Neural progenitor cell (in vitro differentiated cells): Measurements from ENCODE around the gene TBX6. TPM values are rescaled to one million over a fixed set of nuclear protein-coding genes. Genes with fewer than 3 reads are reported as not detected.

Experiments used
- DNase-seq: peaks from one replicate; pipeline ENCODE4 v3.0.0-alpha.2; 2016; ENCODE audit warnings: low spot score
- H2AFZ ChIP-seq: fragments of 200-600 bp; sonication (generic); replicated peaks from 2 replicates; pipeline ENCODE4 v1.6.1; 2016; ENCODE audit warnings: antibody characterized with exemption
- H3F3A ChIP-seq: fragments of 200-600 bp; sonication (generic); 2 replicates; pipeline ENCODE4 v1.6.1; 2016; ENCODE audit warnings: antibody characterized with exemption, low read depth
- H3K27ac ChIP-seq: fragments of 200-600 bp; sonication (generic); 2 replicates; pipeline ENCODE4 v1.5.1; 2016; ENCODE audit warnings: mild to moderate bottlenecking
- H3K27me3 ChIP-seq: fragments of 200-600 bp; sonication (generic); 2 replicates; pipeline ENCODE4 v1.6.1; 2016; ENCODE audit warnings: mild to moderate bottlenecking, moderate library complexity
- H3K36me3 ChIP-seq: fragments of 200-600 bp; sonication (generic); 2 replicates; pipeline ENCODE4 v1.5.1; 2016
- H3K4me1 ChIP-seq: fragments of 200-600 bp; sonication (generic); 2 replicates; pipeline ENCODE4 v1.6.1; 2016; ENCODE audit warnings: mixed run types
- H3K4me2 ChIP-seq: fragments of 200-600 bp; sonication (generic); 2 replicates; pipeline ENCODE4 v1.6.1; 2016
- H3K4me3 ChIP-seq: fragments of 200-600 bp; sonication (generic); 2 replicates; pipeline ENCODE4 v1.5.1; 2016
- H3K79me2 ChIP-seq: fragments of 200-600 bp; sonication (generic); 2 replicates; pipeline ENCODE4 v1.6.1; 2016; ENCODE audit warnings: low read depth
- H3K9ac ChIP-seq: fragments of 200-600 bp; sonication (generic); 2 replicates; pipeline ENCODE4 v1.6.1; 2016
- H3K9me3 ChIP-seq: fragments of 200-600 bp; sonication (generic); 2 replicates; pipeline ENCODE4 v1.5.1; 2016; ENCODE audit warnings: low read depth
- H4K20me1 ChIP-seq: fragments of 200-600 bp; sonication (generic); 2 replicates; pipeline ENCODE4 v1.6.1; 2016; ENCODE audit warnings: low read depth
- H3K27ac Mint-ChIP-seq: 3 replicates; pipeline ENCODE4 v1.8.0; 2021; ENCODE audit warnings: mixed read lengths
- H3K27me3 Mint-ChIP-seq: 2 replicates; pipeline ENCODE4 v1.8.0; 2022; ENCODE audit warnings: low read depth, mild to moderate bottlenecking, inconsistent platforms, moderate library complexity, mixed read lengths; ENCODE audit not compliant: insufficient read depth
- H3K36me3 Mint-ChIP-seq: 3 replicates; pipeline ENCODE4 v1.8.0; 2021; ENCODE audit warnings: mixed read lengths
- H3K4me1 Mint-ChIP-seq: 3 replicates; pipeline ENCODE4 v1.8.0; 2021; ENCODE audit warnings: mixed read lengths
- H3K4me3 Mint-ChIP-seq: 3 replicates; pipeline ENCODE4 v1.8.0; 2021; ENCODE audit warnings: mild to moderate bottlenecking, moderate library complexity, mixed read lengths
- H3K9me3 Mint-ChIP-seq: 3 replicates; pipeline ENCODE4 v1.8.0; 2020; ENCODE audit warnings: mixed read lengths
- CTCF ChIP-seq: fragments of 200-600 bp; sonication (generic); IDR thresholded peaks from 2 replicates; pipeline ENCODE4 v1.5.1; 2017; ENCODE audit warnings: antibody characterized with exemption, mild to moderate bottlenecking
- EZH2 ChIP-seq: fragments of 200-600 bp; sonication (generic); IDR thresholded peaks from 2 replicates; pipeline ENCODE4 v1.6.1; 2017; ENCODE audit warnings: antibody characterized with exemption, mild to moderate bottlenecking, moderate library complexity
- EZH2phosphoT487 ChIP-seq: fragments of 200-600 bp; sonication (generic); IDR thresholded peaks from 2 replicates; pipeline ENCODE4 v1.6.1; 2017; ENCODE audit warnings: antibody characterized with exemption
- total RNA-seq: library from RNA; depleted of rRNA; stranded (reverse); fragments of >200 nt; gene quantifications from 2 replicates; pipeline ENCODE4 v1.2.3, GENCODE V29; 2015; ENCODE audit warnings: low replicate concordance

The TBX6 gene
- total RNA-seq, 1 donor from 2014 or later, result 0.39 TPM

GRCh38 chr16:30084096-30084815, 7.5 kb downstream of the TBX6 start:
- Histone ChIP-seq H4K20me1 (no peaks in the 10 kb centered on the region), H3K4me2 (no peak overlapping the region), H3K4me1 (no peaks in the 10 kb centered on the region), H3K9me3 (no peaks in the 10 kb centered on the region), H3K27ac (no peak overlapping the region), H2AFZ (no peak overlapping the region), H3K36me3 (no peaks in the 10 kb centered on the region), H3F3A (peaks cover 7% of the 10 kb centered on the region), H3K79me2 (peaks cover 14% of the 10 kb centered on the region), H3K4me3 (no peak overlapping the region), H3K27me3 (no peaks in the 10 kb centered on the region), H3K9ac (no peak overlapping the region)
- Mint-ChIP-seq H3K4me1 (no peaks in the 10 kb centered on the region), H3K4me3 (no peak overlapping the region), H3K36me3 (peaks cover 19% of the 10 kb centered on the region), H3K27ac (no peak overlapping the region), H3K27me3 (peaks cover 11% of the 10 kb centered on the region), H3K9me3 (no peaks in the 10 kb centered on the region)
- no peak for DNase-seq
- TF ChIP-seq EZH2 (no peak), EZH2phosphoT487 (no peak), CTCF (no peak)

- Histone ChIP-seq H3K4me1 (no peaks in the 10 kb centered on the region), H3K9ac (no peak overlapping the region), H3K9me3 (no peaks in the 10 kb centered on the region), H4K20me1 (peaks cover 5% of the 10 kb centered on the region), H3K79me2 (peaks cover 22% of the 10 kb centered on the region), H3K36me3 (no peaks in the 10 kb centered on the region), H3K4me3 (no peak overlapping the region), H3K4me2 (no peak overlapping the region), H3K27ac (no peak overlapping the region), H2AFZ (no peak overlapping the region), H3K27me3 (no peaks in the 10 kb centered on the region), H3F3A (peaks cover 5% of the 10 kb centered on the region)
- H3K9me3 Mint-ChIP-seq, result no peaks in the 10 kb centered on the region
- H3K4me1 Mint-ChIP-seq, result no peaks in the 10 kb centered on the region
- no peak overlapping the region for H3K27ac Mint-ChIP-seq
- DNase-seq, result no peak
- TF ChIP-seq EZH2phosphoT487, result no peak
- no peak for TF ChIP-seq CTCF
- TF ChIP-seq EZH2, result no peak
- H3K36me3 Mint-ChIP-seq, result peaks cover 19% of the 10 kb centered on the region
- H3K27me3 Mint-ChIP-seq, result peaks cover 11% of the 10 kb centered on the region
- H3K4me3 Mint-ChIP-seq, result no peak overlapping the region
Observed at GRCh38 chr16:30083216-30084055, 8.3 kb downstream of the TBX6 start.

GRCh38 chr16:30082545-30083090, 9.1 kb downstream of the TBX6 start:
- no peaks in the 10 kb centered on the region for H3K9me3 ChIP-seq
- H2AFZ ChIP-seq, result no peak overlapping the region
- no peaks in the 10 kb centered on the region for H3K27me3 ChIP-seq
- no peaks in the 10 kb centered on the region for H3K4me1 ChIP-seq
- Mint-ChIP-seq H3K9me3 (no peaks in the 10 kb centered on the region), H3K4me3 (no peak overlapping the region), H3K4me1 (peaks cover 6% of the 10 kb centered on the region), H3K36me3 (peaks cover 19% of the 10 kb centered on the region), H3K27me3 (peaks cover 11% of the 10 kb centered on the region), H3K27ac (no peak overlapping the region)
- H3K4me3 ChIP-seq, result no peak overlapping the region
- no peaks in the 10 kb centered on the region for H3K36me3 ChIP-seq
- no peak overlapping the region for H3K27ac ChIP-seq
- no peak overlapping the region for H3K9ac ChIP-seq
- no peak overlapping the region for H3K4me2 ChIP-seq
- TF ChIP-seq EZH2 (no peak), EZH2phosphoT487 (no peak), CTCF (peak; percentile 6)
- no peak for DNase-seq
- peaks cover 31% of the 10 kb centered on the region for H3K79me2 ChIP-seq
- H4K20me1 ChIP-seq, result peaks cover 13% of the 10 kb centered on the region
- H3F3A ChIP-seq, result no peaks in the 10 kb centered on the region
